LNCaP clone FGC (cell line): ENCODE measurements around the gene PRR29.

Experiments
- DNase-seq: peaks from one replicate; pipeline ENCODE4 v3.0.0-alpha.2; 2011; ENCODE audit warnings: low read depth
- H3K4me3 ChIP-seq: 2 replicates; pipeline ENCODE4 v1.5.1; 2011; ENCODE audit warnings: mild to moderate bottlenecking, low read depth, low read length, control low read depth
- TF ChIP-seq, protein P1 (sequence below): IDR thresholded peaks from 2 replicates; pipeline ENCODE4 v1.5.1; 2012; ENCODE audit warnings: mild to moderate bottlenecking; ENCODE audit not compliant: control insufficient read depth, insufficient read depth; ENCODE audit errors: extremely low read depth

PRR29 gene

DNA sequence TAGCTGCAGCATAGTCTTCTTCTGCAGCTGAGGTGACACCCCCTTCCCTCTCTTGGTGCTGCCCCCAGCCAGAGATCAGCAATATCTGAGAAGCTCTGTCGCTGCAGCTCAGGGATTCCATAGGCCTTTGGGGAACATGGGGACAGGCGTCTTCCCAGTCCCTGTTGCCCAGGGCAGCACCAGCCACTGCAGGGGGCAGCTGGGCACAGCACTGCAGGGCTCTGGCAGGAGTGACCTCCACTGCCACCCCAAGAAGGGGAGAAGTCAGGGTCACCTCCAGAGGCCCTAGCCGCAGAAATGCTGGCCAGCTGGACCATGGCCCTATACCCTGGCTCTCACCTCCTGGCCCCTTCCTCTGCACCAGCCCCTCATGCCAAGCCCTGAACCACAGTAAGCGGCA, 42.4 kb upstream of the PRR29 start:
- no peak for DNase-seq
- TF ChIP-seq, protein P1, sequence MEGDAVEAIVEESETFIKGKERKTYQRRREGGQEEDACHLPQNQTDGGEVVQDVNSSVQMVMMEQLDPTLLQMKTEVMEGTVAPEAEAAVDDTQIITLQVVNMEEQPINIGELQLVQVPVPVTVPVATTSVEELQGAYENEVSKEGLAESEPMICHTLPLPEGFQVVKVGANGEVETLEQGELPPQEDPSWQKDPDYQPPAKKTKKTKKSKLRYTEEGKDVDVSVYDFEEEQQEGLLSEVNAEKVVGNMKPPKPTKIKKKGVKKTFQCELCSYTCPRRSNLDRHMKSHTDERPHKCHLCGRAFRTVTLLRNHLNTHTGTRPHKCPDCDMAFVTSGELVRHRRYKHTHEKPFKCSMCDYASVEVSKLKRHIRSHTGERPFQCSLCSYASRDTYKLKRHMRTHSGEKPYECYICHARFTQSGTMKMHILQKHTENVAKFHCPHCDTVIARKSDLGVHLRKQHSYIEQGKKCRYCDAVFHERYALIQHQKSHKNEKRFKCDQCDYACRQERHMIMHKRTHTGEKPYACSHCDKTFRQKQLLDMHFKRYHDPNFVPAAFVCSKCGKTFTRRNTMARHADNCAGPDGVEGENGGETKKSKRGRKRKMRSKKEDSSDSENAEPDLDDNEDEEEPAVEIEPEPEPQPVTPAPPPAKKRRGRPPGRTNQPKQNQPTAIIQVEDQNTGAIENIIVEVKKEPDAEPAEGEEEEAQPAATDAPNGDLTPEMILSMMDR, result no peak
- H3K4me3 ChIP-seq, result no peak overlapping the region

DNA sequence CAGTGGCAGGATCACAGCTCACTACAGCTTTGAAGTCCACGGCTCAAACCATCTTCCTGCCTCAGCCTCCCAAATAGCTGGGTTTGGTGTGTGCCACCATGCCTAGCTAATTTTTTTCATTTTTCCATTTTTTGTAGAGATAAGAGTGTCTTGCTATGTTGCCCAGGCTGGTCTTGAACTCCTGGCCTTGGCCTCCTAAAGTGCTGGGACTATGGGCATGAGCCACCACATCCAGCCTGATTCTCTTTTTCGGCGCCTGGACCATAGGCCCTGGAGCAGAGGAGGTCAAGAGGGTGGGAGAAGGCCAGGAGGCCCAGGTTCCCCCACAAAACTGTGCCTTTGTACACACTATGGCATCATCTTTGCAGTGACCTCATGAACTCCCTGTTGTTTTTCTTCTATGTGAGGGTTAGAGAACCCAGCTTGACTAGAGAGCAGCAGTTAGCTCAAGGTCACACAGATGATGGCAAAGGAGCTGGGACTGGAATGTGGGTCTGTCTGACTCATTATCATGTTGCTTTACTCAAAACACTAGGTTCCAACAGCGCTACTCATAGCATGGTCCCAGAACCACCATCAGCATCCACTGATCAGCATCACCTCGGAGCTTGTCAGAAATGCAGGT, 41.7 kb upstream of the PRR29 start:
- H3K4me3 ChIP-seq, result no peak overlapping the region
- TF ChIP-seq, protein P1, result no peak
- no peak for DNase-seq

- TF ChIP-seq, protein P1, result no peak
- no peak overlapping the region for H3K4me3 ChIP-seq
- DNase-seq, result no peak
Measured at GRCh38 chr17:63960006-63960405, 38.1 kb upstream of the PRR29 start.

DNA sequence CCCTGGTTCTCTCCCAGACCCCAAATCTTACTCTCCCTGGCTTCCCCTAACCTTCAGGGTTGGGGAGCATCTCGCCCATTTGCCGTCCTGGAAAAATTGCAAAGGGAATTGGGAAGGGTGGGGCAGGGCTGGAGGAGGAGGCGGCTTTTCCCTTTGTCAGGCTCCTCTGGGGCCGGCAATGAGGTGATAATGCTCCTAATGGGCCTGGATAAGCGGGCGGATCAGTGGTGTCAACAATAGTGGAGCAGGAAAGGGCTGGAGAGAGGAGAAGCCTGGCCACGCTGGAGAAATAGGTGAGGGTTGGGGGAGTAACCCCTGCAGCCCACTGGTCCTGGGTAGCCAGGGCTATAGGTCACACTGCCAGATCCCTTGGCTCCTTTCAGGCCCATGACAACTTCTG, 37.7 kb upstream of the PRR29 start:
- H3K4me3 ChIP-seq, result no peak overlapping the region
- no peak for DNase-seq
- TF ChIP-seq, protein P1, result no peak

DNA sequence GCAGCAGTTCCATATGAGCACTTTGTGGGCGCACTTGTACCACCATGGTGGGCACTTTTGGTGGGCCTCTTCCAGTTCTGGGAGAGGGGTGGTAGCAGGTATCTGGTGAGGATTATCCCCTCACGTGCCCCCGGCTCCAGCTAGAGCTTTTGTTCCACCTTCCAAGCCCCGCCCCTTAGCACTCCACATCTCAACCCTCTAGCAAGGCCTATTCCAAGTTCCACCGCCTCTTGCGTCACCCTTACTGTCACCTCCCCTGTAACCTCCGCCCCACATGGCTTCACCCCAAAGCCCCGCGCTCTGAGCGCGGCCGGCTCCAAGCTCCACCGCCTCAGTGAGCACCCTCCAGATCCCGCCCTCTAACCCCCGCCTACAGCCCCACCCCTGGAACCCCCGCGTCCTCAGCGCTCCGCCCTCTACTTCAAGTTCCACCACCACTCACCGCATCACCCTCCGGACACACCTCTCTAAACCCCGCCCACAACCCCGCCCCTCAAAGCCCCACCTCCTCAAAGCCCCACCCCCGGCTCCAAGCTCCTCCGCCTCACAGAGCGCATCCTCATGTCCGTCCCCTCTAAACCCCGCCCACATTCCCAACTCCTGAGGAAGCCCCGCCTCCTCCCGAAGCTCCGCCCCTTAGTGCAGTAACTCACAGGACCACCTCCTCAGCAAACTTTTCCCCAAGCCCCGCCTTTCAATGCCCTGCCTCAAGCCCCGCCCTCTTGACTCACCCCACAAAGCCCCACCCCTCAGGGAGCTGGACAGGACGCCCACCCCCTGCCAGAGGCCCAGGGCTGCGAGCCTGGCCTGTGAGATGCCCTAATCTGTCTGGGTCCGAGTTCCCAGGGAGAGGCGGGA, 36.6 kb upstream of the PRR29 start:
- TF ChIP-seq, protein P1, result no peak
- no peak overlapping the region for H3K4me3 ChIP-seq
- peak; percentile 6 for DNase-seq

DNA sequence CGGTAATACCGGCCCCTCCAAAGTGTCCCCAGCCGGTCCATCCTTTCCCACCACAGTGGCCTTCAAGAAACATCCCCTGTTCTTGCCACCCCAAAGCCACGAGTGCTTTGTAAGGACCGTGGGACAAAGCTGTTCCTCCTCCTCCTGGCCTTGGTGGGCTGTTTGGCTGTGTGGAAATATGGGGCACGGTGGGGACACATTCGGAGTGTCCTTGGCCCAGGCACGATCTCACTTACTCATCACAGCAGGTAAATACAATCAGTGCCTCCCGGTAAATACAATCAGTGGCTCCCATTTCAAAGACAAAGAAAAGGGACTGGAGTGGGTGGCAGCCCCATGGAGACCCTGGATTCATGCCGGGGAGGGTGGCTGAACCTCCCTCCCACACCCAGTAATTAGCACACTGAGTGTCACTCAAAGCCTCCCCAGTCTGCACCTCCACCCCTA, 35.8 kb upstream of the PRR29 start:
- DNase-seq, result no peak
- no peak overlapping the region for H3K4me3 ChIP-seq
- TF ChIP-seq, protein P1, result no peak
